Measurements from ENCODE around the gene PTP4A1. TPM values are rescaled to one million over a fixed set of nuclear protein-coding genes. Genes with fewer than 3 reads are reported as not detected.
A peak's percentile ranks its signal among the peaks of the same experiment; 100 is the strongest.

Gene PTP4A1
- total and polyA plus RNA-seq, 2 of the 13 experiments (the other 11 are each of a cell fraction or from before 2014, with no cell fraction given): 141 to 376 TPM

DNA sequence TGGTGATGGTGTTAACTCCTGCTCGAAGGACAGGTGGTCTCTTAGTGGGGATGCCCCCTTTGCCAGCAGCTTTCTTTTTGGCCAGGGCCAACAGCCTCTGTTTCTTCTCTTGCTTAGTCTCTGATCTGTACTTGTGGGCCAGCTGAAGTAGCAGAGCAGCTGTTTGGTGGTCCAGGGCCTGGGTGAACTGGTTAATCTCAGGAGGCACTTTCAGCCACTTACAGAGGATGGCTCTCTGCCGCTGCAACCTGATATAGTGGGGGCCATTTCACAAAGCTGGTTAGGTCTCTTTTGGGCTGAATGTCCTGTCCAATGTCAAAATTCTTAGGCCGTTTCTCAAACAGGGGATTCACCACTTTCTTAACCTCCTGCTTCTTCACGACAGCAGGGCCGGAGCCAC, 23.2 kb upstream of the PTP4A1 start:
- Histone ChIP-seq H3K79me2 (ENCODE audit: insufficient read depth, low read length) (peaks cover 17% of the 10 kb centered on the region), H3K36me3 (replicated peaks in 1 of 2; ENCODE audit: control insufficient read depth in 1 of 2, insufficient read depth in 2 of 2, low read length in 2 of 2) (peaks cover 0 to 13% of the 10 kb centered on the region in 2 experiments; a peak in 2 of 5 replicates), H3K4me2 (ENCODE audit: low read depth, low read length) (no peak overlapping the region), H2AFZ (ENCODE audit: low read length) (no peak overlapping the region), H3K9me3 (ENCODE audit: low read length) (no peaks in the 10 kb centered on the region), H3K9ac (ENCODE audit: insufficient read depth, low read depth, low read length) (no peak overlapping the region), H3K27me3 (ENCODE audit: control insufficient read depth in 1 of 2, insufficient read depth in 2 of 2, low read length in 2 of 2) (no peaks in the 10 kb centered on the region), H3K27ac (ENCODE audit: extremely low read length, insufficient read depth, low read length) (no peak overlapping the region), H3K4me1 (ENCODE audit: insufficient read depth, low read length) (peaks cover 15% of the 10 kb centered on the region), H4K20me1 (ENCODE audit: insufficient read depth, low read length) (no peaks in the 10 kb centered on the region), H3K4me3 (replicated peaks in 1 of 3; ENCODE audit: insufficient read depth in 1 of 3, low read depth in 2 of 3, low read length in 3 of 3) (no peak overlapping the region)
- TF ChIP-seq RBM22 (optimal IDR thresholded peaks at IDR 0.05; ENCODE audit: low read length): peak; percentile 36
- peak; percentile 20; the same call in 1 of the 2 replicates for TF ChIP-seq POLR2AphosphoS5 (IDR thresholded peaks at IDR 0.05; ENCODE audit: low read depth, low read length)
- TF ChIP-seq NONO (IDR thresholded peaks at IDR 0.05): no peak
- TF ChIP-seq NONO (CRISPR knock-in tag; conservative IDR thresholded peaks at IDR 0.05): no peak
- TF ChIP-seq TEAD2 (CRISPR knock-in tag; IDR thresholded peaks at IDR 0.05): no peak
- no peak for TF ChIP-seq ZNF761 (CRISPR knock-in tag; conservative IDR thresholded peaks at IDR 0.05)
- TF ChIP-seq, protein P1, sequence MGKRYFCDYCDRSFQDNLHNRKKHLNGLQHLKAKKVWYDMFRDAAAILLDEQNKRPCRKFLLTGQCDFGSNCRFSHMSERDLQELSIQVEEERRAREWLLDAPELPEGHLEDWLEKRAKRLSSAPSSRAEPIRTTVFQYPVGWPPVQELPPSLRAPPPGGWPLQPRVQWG (CRISPR knock-in tag; IDR thresholded peaks at IDR 0.05; ENCODE audit: borderline replicate concordance, low read depth): no peak
- no peak for ATAC-seq
- 96% methylated on average over 5 of the region's 5 CpGs for WGBS (ENCODE audit: low lambda C conversion rate)
- BruUV-seq (replicated peaks): no TSS peak
- ChIA-PET POLR2A (interaction anchor here (0.9 to 1.3 kb wide), 2 partner anchors 16 to 24 kb away, joined by 3 read pairs; no protein-coding TSS in a partner anchor), CTCF (ENCODE audit: low intra/inter-chr PET ratio, low total read pairs) (no interaction called here)
- intact Hi-C loops (cut with micrococcal nuclease; ENCODE audit: unreplicated experiment) (no loop called here), in situ Hi-C loops (cut with HindIII; ENCODE audit: extremely low pct_ligation_motif_present, low pct_unique_long_range_greater_than_20kb) (no loop called here)
- FAIRE-seq: no peak
- DNase-seq (ENCODE audit: low spot score): no peak

DNA sequence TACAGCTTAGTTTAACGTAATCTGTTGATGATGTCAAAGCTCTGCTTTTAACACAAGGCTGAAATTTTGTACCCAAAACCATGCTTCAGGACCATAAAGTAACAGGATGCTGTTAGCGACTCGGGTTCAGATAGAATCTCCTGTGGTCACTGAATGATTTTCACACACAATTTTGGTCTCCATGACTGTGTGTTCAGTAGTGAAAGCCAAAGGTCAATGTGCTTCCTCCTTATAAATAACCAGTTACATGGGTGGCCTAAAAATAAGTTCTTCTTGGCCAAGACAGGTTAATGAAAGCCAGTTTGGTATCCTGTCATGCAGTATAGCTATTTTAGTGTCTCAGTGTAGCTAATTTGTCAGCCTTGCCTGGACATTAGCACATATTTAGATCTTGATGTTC, 19.1 kb upstream of the PTP4A1 start:
- Histone ChIP-seq H2AFZ (ENCODE audit: low read length) (no peak overlapping the region), H3K4me1 (ENCODE audit: insufficient read depth, low read length) (peaks cover 32% of the 10 kb centered on the region), H4K20me1 (ENCODE audit: insufficient read depth, low read length) (no peaks in the 10 kb centered on the region), H3K27me3 (ENCODE audit: control insufficient read depth in 1 of 2, insufficient read depth in 2 of 2, low read length in 2 of 2) (no peaks in the 10 kb centered on the region), H3K4me3 (replicated peaks in 1 of 3; ENCODE audit: insufficient read depth in 1 of 3, low read depth in 2 of 3, low read length in 3 of 3) (no peak overlapping the region), H3K9me3 (ENCODE audit: low read length) (no peaks in the 10 kb centered on the region), H3K36me3 (replicated peaks in 1 of 2; ENCODE audit: control insufficient read depth in 1 of 2, insufficient read depth in 2 of 2, low read length in 2 of 2) (peaks cover 2 to 21% of the 10 kb centered on the region in 2 experiments), H3K9ac (ENCODE audit: insufficient read depth, low read depth, low read length) (no peak overlapping the region), H3K79me2 (ENCODE audit: insufficient read depth, low read length) (peaks cover 54% of the 10 kb centered on the region), H3K27ac (ENCODE audit: extremely low read length, insufficient read depth, low read length) (peak overlapping the region; percentile 4), H3K4me2 (ENCODE audit: low read depth, low read length) (no peak overlapping the region)
- in situ Hi-C loops (cut with HindIII; ENCODE audit: extremely low pct_ligation_motif_present, low pct_unique_long_range_greater_than_20kb) (no loop called here), intact Hi-C loops (cut with micrococcal nuclease; ENCODE audit: unreplicated experiment) (no loop called here)
- 96% methylated on average over 3 of the region's 3 CpGs for WGBS (ENCODE audit: low lambda C conversion rate)
- CTCF ChIA-PET (ENCODE audit: low intra/inter-chr PET ratio, low total read pairs): no interaction called here
- ATAC-seq: no peak
- TF ChIP-seq NR2F6 (IDR thresholded peaks at IDR 0.05): peak; percentile 40; the same call in 1 of the 2 replicates
- no peak for TF ChIP-seq NR2F6 (CRISPR knock-in tag; IDR thresholded peaks at IDR 0.05)
- no peak for TF ChIP-seq ZNF644 (CRISPR knock-in tag; IDR thresholded peaks at IDR 0.05; ENCODE audit: low read depth)
- TF ChIP-seq KDM5A (IDR thresholded peaks at IDR 0.05; ENCODE audit: borderline replicate concordance, low read length): no peak
- TF ChIP-seq POGZ (CRISPR knock-in tag; IDR thresholded peaks at IDR 0.05): 0 out of 2 replicates have a peak, but pooled peaks have one; percentile 15
- peak; percentile 85 for TF ChIP-seq RBM22 (optimal IDR thresholded peaks at IDR 0.05; ENCODE audit: low read length)
- TF ChIP-seq ESRRA (CRISPR knock-in tag; IDR thresholded peaks at IDR 0.05; ENCODE audit: low read depth): no peak
- no peak for TF ChIP-seq ZNF781 (CRISPR knock-in tag; IDR thresholded peaks at IDR 0.05; ENCODE audit: borderline replicate concordance, not compliant biosample characterization)
- BruUV-seq (replicated peaks): no TSS peak
- DNase-seq (ENCODE audit: low spot score): no peak
- FAIRE-seq: no peak
- POLR2A ChIA-PET: interaction anchor here (0.6 kb wide), 1 partner anchor 22 kb away, joined by 3 read pairs; no protein-coding TSS in a partner anchor
